HepG2 (cell line): ENCODE data around the gene FUT1. TPM values are rescaled to one million over a fixed set of nuclear protein-coding genes. Genes with fewer than 3 reads are reported as not detected.

Experiments used
- CEBPG ChIP-seq: IDR thresholded peaks from 2 replicates; pipeline ENCODE4 v1.6.1; 2016
- FOXP1 ChIP-seq, 2 experiments: fragments of 450-650 bp in 1 of 2; IDR thresholded peaks; 2 replicates each; pipeline ENCODE4 v1.6.1; 2017 to 2018; ENCODE audit warnings: antibody characterized with exemption in 1 of 2
- GABPB1 ChIP-seq: IDR thresholded peaks from 2 replicates; pipeline ENCODE4 v1.6.1; 2016; ENCODE audit warnings: mild to moderate bottlenecking, missing genetic modification reagents, moderate library complexity, missing compliant biosample characterization
- GATAD1 ChIP-seq: IDR thresholded peaks from 2 replicates; pipeline ENCODE4 v1.6.1; 2016; ENCODE audit warnings: missing genetic modification reagents, missing compliant biosample characterization
- JDP2 ChIP-seq: sonication (generic); formaldehyde crosslinking; IDR thresholded peaks from 2 replicates; pipeline ENCODE4 v1.8.1; 2022; ENCODE audit warnings: missing genetic modification reagents, borderline replicate concordance
- NFKBIZ ChIP-seq: IDR thresholded peaks from 2 replicates; pipeline ENCODE4 v1.6.1; 2018; ENCODE audit warnings: missing genetic modification reagents, missing compliant biosample characterization
- NR2C2 ChIP-seq: sonication (generic); formaldehyde crosslinking; IDR thresholded peaks from 2 replicates; pipeline ENCODE4 v1.4.0; 2020; ENCODE audit warnings: missing genetic modification reagents, mild to moderate bottlenecking, moderate library complexity, borderline replicate concordance
- NR3C1 ChIP-seq: sonication (generic); formaldehyde crosslinking; IDR thresholded peaks from 2 replicates; pipeline ENCODE4 v1.4.0; 2020; ENCODE audit warnings: missing genetic modification reagents
- SALL2 ChIP-seq: sonication (generic); formaldehyde crosslinking; IDR thresholded peaks from 2 replicates; pipeline ENCODE4 v1.8.1; 2023; ENCODE audit warnings: mild to moderate bottlenecking, missing genetic modification reagents, inconsistent platforms
- SPEN ChIP-seq: sonication (generic); formaldehyde crosslinking; IDR thresholded peaks from 2 replicates; pipeline ENCODE4 v1.5.1; 2020; ENCODE audit warnings: low read depth, mild to moderate bottlenecking, missing genetic modification reagents
- TARDBP ChIP-seq: sonication (generic); formaldehyde crosslinking; IDR thresholded peaks from 2 replicates; pipeline ENCODE4 v1.8.0; 2022; ENCODE audit warnings: mild to moderate bottlenecking, missing genetic modification reagents
- U2AF1 ChIP-seq: fragments of 200-400 bp; formaldehyde crosslinking; optimal IDR thresholded peaks from 2 replicates; pipeline ENCODE3; 2017; ENCODE audit warnings: mild to moderate bottlenecking, low read depth, low read length
- ZBTB38 ChIP-seq: sonication (generic); formaldehyde crosslinking; IDR thresholded peaks from 2 replicates; pipeline ENCODE4 v1.5.1; 2020; ENCODE audit warnings: mild to moderate bottlenecking, missing genetic modification reagents
- ZNF234 ChIP-seq: sonication (generic); formaldehyde crosslinking; conservative IDR thresholded peaks from 2 replicates; pipeline ENCODE4 v1.5.1; 2020; ENCODE audit warnings: mild to moderate bottlenecking, missing genetic modification reagents
- ZNF292 ChIP-seq: sonication (generic); formaldehyde crosslinking; IDR thresholded peaks from 2 replicates; pipeline ENCODE4 v1.8.1; 2022; ENCODE audit warnings: mild to moderate bottlenecking, low read depth, missing genetic modification reagents, borderline replicate concordance
- ZNF331 ChIP-seq: sonication (generic); formaldehyde crosslinking; IDR thresholded peaks from 2 replicates; pipeline ENCODE4 v1.4.0; 2020; ENCODE audit warnings: missing genetic modification reagents
- ZSCAN25 ChIP-seq: sonication (generic); formaldehyde crosslinking; IDR thresholded peaks from 2 replicates; pipeline ENCODE4 v1.8.0; 2022; ENCODE audit warnings: mild to moderate bottlenecking, missing genetic modification reagents
- polyA plus RNA-seq, 8 experiments: library from polyadenylated mRNA; depleted of rRNA in 3 of 8; stranded (reverse) in 7 of 8; unstranded in 1 of 8; fragments of >200 nt; fragmentation: Illumina TruSeq in 4 of 8; extraction: Trizol in 4 of 8; gene quantifications; 2 replicates each; pipeline versions ENCODE4 v1.2.1 to v1.2.3, GENCODE V29; 2011 to 2016; ENCODE audit warnings: low read depth in 4 of 8, missing spikeins in 1 of 8, mixed read lengths in 1 of 8; ENCODE audit not compliant: insufficient read depth in 1 of 8
- total RNA-seq, 5 experiments: library from RNA; depleted of rRNA; stranded (reverse); fragments of >200 nt; fragmentation: Illumina TruSeq; extraction: Trizol; gene quantifications; 2 replicates each; pipeline ENCODE4 v1.2.3, GENCODE V29; 2016; ENCODE audit warnings: low read depth in 1 of 5
- TF ChIP-seq, protein P1 (sequence below): sonication (generic); formaldehyde crosslinking; IDR thresholded peaks from 2 replicates; pipeline ENCODE4 v1.4.0; 2020; ENCODE audit warnings: missing genetic modification reagents
- TF ChIP-seq, protein P2 (sequence below): sonication (generic); formaldehyde crosslinking; IDR thresholded peaks from 2 replicates; pipeline ENCODE4 v1.4.0; 2020; ENCODE audit warnings: mild to moderate bottlenecking, missing genetic modification reagents
- TF ChIP-seq, protein P3 (sequence below): sonication (generic); formaldehyde crosslinking; IDR thresholded peaks from 2 replicates; pipeline ENCODE4 v1.4.0; 2020; ENCODE audit warnings: missing genetic modification reagents

The FUT1 gene
- total and polyA plus RNA-seq, 2 of the 13 experiments (the other 11 are each of a cell fraction or from before 2014, with no cell fraction given), result 0.07 to 1.1 TPM

GRCh38 chr19:48713864-48714755 lies 38.3 kb downstream of the FUT1 start (continued):
- TF ChIP-seq ZNF331 (0 out of 2 replicates have a peak, but pooled peaks have one; percentile 10), SPEN (CRISPR knock-in tag) (0 out of 2 replicates have a peak, but pooled peaks have one; percentile 38), ZNF234 (CRISPR knock-in tag) (no peak), JDP2 (no peak), NR3C1 (CRISPR knock-in tag) (no peak), NFKBIZ (peak; percentile 77; the same call in 1 of the 2 replicates), CEBPG (CRISPR knock-in tag) (no peak), ZSCAN25 (peak; percentile 65; the same call in 1 of the 2 replicates), NR2C2 (peak; percentile 76; the same call in 1 of the 2 replicates), SALL2 (CRISPR knock-in tag) (peak; percentile 47; the same call in 1 of the 2 replicates), TARDBP (CRISPR knock-in tag) (peak; percentile 26; the same call in 1 of the 2 replicates), ZBTB38 (CRISPR knock-in tag) (peak; percentile 52; the same call in 1 of the 2 replicates), FOXP1 (IDR thresholded peaks at IDR 0.05) (no peak), FOXP1 (CRISPR knock-in tag; IDR thresholded peaks at IDR 0.05) (no peak), GABPB1 (peak; percentile 68), GATAD1 (CRISPR knock-in tag) (peak; percentile 47; the same call in 1 of the 2 replicates), ZNF292 (CRISPR knock-in tag) (no peak), U2AF1 (no peak)
- TF ChIP-seq, protein P1, sequence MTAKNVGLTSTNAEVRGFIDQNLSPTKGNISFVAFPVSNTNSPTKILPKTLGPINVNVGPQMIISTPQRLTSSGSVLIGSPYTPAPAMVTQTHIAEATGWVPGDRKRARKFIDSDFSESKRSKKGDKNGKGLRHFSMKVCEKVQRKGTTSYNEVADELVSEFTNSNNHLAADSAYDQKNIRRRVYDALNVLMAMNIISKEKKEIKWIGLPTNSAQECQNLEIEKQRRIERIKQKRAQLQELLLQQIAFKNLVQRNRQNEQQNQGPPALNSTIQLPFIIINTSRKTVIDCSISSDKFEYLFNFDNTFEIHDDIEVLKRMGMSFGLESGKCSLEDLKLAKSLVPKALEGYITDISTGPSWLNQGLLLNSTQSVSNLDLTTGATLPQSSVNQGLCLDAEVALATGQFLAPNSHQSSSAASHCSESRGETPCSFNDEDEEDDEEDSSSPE, result 0 out of 2 replicates have a peak, but pooled peaks have one; percentile 18
- TF ChIP-seq, protein P2, sequence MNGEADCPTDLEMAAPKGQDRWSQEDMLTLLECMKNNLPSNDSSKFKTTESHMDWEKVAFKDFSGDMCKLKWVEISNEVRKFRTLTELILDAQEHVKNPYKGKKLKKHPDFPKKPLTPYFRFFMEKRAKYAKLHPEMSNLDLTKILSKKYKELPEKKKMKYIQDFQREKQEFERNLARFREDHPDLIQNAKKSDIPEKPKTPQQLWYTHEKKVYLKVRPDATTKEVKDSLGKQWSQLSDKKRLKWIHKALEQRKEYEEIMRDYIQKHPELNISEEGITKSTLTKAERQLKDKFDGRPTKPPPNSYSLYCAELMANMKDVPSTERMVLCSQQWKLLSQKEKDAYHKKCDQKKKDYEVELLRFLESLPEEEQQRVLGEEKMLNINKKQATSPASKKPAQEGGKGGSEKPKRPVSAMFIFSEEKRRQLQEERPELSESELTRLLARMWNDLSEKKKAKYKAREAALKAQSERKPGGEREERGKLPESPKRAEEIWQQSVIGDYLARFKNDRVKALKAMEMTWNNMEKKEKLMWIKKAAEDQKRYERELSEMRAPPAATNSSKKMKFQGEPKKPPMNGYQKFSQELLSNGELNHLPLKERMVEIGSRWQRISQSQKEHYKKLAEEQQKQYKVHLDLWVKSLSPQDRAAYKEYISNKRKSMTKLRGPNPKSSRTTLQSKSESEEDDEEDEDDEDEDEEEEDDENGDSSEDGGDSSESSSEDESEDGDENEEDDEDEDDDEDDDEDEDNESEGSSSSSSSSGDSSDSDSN, result peak; percentile 39; the same call in 1 of the 2 replicates
- TF ChIP-seq, protein P3, sequence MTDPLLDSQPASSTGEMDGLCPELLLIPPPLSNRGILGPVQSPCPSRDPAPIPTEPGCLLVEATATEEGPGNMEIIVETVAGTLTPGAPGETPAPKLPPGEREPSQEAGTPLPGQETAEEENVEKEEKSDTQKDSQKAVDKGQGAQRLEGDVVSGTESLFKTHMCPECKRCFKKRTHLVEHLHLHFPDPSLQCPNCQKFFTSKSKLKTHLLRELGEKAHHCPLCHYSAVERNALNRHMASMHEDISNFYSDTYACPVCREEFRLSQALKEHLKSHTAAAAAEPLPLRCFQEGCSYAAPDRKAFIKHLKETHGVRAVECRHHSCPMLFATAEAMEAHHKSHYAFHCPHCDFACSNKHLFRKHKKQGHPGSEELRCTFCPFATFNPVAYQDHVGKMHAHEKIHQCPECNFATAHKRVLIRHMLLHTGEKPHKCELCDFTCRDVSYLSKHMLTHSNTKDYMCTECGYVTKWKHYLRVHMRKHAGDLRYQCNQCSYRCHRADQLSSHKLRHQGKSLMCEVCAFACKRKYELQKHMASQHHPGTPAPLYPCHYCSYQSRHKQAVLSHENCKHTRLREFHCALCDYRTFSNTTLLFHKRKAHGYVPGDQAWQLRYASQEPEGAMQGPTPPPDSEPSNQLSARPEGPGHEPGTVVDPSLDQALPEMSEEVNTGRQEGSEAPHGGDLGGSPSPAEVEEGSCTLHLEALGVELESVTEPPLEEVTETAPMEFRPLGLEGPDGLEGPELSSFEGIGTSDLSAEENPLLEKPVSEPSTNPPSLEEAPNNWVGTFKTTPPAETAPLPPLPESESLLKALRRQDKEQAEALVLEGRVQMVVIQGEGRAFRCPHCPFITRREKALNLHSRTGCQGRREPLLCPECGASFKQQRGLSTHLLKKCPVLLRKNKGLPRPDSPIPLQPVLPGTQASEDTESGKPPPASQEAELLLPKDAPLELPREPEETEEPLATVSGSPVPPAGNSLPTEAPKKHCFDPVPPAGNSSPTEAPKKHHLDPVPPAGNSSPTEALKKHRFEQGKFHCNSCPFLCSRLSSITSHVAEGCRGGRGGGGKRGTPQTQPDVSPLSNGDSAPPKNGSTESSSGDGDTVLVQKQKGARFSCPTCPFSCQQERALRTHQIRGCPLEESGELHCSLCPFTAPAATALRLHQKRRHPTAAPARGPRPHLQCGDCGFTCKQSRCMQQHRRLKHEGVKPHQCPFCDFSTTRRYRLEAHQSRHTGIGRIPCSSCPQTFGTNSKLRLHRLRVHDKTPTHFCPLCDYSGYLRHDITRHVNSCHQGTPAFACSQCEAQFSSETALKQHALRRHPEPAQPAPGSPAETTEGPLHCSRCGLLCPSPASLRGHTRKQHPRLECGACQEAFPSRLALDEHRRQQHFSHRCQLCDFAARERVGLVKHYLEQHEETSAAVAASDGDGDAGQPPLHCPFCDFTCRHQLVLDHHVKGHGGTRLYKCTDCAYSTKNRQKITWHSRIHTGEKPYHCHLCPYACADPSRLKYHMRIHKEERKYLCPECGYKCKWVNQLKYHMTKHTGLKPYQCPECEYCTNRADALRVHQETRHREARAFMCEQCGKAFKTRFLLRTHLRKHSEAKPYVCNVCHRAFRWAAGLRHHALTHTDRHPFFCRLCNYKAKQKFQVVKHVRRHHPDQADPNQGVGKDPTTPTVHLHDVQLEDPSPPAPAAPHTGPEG (CRISPR knock-in tag), result peak; percentile 22; the same call in 1 of the 2 replicates
